WERI-Rb-1 (cell line): ENCODE data around the gene SLC6A8.
"Not testable (repeated sequence)": the region's sequence is repeated elsewhere in the genome, so short reads cannot be mapped to it uniquely, and the experiment has no call there.

Experiments used
- DNase-seq: peaks from one replicate; pipeline ENCODE4 v3.0.0-alpha.2; 2020
- H3K27ac ChIP-seq: fragments of 250-450 bp; sonication (Bioruptor Pico); 2 replicates; pipeline ENCODE4 v1.5.1; 2020; ENCODE audit warnings: mild to moderate bottlenecking, moderate library complexity
- H3K27me3 ChIP-seq: fragments of 250-450 bp; sonication (Bioruptor Pico); 2 replicates; pipeline ENCODE4 v1.5.1; 2021; ENCODE audit warnings: mild to moderate bottlenecking, low read depth, moderate library complexity; ENCODE audit not compliant: insufficient read depth, severe bottlenecking
- H3K36me3 ChIP-seq: fragments of 250-450 bp; sonication (Bioruptor Pico); 2 replicates; pipeline ENCODE4 v1.5.1; 2020; ENCODE audit warnings: mild to moderate bottlenecking, moderate library complexity
- H3K4me3 ChIP-seq: 2 replicates; pipeline ENCODE4 v1.5.1; 2011; ENCODE audit warnings: low read depth, mild to moderate bottlenecking, control low read depth, low read length
- H3K9me3 ChIP-seq: fragments of 250-450 bp; sonication (Bioruptor Pico); 2 replicates; pipeline ENCODE4 v1.5.1; 2021; ENCODE audit warnings: mild to moderate bottlenecking, moderate library complexity; ENCODE audit not compliant: severe bottlenecking
- TF ChIP-seq, protein P1 (sequence below): IDR thresholded peaks from 2 replicates; pipeline ENCODE4 v1.5.1; 2011; ENCODE audit warnings: low read depth, mild to moderate bottlenecking, control low read depth, inconsistent platforms, low read length

SLC6A8 gene

DNA sequence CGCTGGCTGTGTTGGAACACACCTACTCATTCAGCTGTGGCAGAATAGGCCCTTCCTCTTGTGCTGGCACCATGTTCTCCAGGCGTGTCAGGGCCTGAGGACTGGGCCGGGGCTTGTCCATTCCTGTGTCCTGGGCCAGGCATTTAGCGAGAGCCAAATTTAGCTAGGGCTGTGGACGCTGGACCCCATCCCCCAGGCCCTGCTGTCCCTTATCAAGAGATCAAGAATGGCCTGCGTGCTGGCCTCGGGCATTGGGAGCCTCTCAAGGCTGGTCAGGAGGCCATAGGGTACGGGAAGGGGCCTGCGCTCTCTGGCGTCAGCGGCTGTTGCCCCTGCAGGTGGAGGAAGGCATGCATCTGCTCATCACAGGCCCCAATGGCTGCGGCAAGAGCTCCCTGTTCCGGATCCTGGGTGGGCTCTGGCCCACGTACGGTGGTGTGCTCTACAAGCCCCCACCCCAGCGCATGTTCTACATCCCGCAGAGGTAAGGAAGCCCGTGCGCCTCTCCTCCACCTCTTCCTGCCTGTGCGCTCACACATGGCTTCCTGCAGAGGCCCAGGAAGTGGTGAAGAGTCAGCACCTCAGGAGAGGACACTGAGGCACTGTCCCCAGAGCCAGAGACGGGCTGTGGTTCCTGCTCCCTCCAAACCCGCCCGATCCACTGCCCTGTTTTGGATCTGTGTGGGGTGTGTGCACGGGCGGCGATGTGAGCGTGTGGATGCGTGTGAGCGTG, 52.2 kb downstream of the SLC6A8 start:
- DNase-seq, result no peak
- TF ChIP-seq, protein P1, sequence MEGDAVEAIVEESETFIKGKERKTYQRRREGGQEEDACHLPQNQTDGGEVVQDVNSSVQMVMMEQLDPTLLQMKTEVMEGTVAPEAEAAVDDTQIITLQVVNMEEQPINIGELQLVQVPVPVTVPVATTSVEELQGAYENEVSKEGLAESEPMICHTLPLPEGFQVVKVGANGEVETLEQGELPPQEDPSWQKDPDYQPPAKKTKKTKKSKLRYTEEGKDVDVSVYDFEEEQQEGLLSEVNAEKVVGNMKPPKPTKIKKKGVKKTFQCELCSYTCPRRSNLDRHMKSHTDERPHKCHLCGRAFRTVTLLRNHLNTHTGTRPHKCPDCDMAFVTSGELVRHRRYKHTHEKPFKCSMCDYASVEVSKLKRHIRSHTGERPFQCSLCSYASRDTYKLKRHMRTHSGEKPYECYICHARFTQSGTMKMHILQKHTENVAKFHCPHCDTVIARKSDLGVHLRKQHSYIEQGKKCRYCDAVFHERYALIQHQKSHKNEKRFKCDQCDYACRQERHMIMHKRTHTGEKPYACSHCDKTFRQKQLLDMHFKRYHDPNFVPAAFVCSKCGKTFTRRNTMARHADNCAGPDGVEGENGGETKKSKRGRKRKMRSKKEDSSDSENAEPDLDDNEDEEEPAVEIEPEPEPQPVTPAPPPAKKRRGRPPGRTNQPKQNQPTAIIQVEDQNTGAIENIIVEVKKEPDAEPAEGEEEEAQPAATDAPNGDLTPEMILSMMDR, result no peak
- no peak overlapping the region for H3K4me3 ChIP-seq
- H3K27ac ChIP-seq, result no peak overlapping the region
- peaks cover 5% of the 10 kb centered on the region for H3K27me3 ChIP-seq
- no peaks in the 10 kb centered on the region for H3K9me3 ChIP-seq
- H3K36me3 ChIP-seq, result peaks cover 10% of the 10 kb centered on the region

DNA sequence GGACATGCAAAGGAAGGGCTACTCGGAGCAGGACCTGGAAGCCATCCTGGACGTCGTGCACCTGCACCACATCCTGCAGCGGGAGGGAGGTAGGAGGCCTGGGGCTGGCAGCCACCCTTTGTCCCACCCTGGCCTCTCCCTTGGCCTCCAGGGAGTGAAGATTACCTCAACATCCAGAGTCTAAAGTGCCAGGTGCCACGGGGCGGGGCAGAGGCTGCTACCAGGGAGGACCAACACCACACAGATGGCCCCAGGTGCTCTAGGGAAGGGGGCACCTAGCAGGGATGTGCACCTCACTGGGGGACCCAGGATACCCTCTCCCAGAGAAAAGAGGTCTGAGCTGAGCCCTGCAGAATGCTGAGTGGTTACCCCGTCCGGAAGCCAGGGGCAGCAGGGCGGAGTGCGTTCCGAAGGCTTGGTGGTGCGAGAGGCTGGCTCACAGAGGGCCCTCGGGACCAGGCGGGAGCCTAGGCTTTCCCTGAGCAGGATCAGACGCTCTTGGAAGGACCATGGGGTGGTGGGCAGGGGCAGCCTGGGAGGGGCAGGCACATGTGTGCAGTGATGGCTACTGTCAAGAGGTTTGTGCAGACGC, 53.0 kb downstream of the SLC6A8 start:
- TF ChIP-seq, protein P1, result no peak
- H3K27me3 ChIP-seq, result peaks cover 5% of the 10 kb centered on the region
- no peak for DNase-seq
- H3K4me3 ChIP-seq, result no peak overlapping the region
- H3K9me3 ChIP-seq, result no peaks in the 10 kb centered on the region
- no peak overlapping the region for H3K27ac ChIP-seq
- peaks cover 10% of the 10 kb centered on the region for H3K36me3 ChIP-seq

DNA sequence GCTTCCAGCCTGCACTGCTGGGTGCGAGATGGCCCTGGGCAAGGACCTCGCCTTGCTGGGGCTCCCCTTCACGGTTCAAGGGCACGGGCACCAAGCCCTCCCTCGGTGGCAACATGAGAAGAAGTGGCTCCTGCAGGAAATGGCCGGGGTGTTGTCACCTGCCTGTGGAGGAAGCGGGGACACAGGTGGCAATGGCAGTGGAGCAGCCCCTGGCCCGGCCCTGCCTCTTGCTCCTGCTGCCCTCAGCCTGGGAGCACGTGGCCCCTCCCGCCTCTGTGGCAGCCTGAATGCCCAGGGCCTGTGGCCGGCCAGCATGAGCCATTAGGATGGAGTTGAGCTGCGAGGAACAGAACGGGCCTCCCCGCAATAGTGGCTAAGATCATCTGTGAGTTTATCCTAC, 53.7 kb downstream of the SLC6A8 start:
- Histone ChIP-seq H3K9me3 (no peaks in the 10 kb centered on the region), H3K27me3 (peaks cover 5% of the 10 kb centered on the region), H3K36me3 (peaks cover 10% of the 10 kb centered on the region), H3K27ac (no peak overlapping the region), H3K4me3 (no peak overlapping the region)
- TF ChIP-seq, protein P1, result no peak
- no peak for DNase-seq

DNA sequence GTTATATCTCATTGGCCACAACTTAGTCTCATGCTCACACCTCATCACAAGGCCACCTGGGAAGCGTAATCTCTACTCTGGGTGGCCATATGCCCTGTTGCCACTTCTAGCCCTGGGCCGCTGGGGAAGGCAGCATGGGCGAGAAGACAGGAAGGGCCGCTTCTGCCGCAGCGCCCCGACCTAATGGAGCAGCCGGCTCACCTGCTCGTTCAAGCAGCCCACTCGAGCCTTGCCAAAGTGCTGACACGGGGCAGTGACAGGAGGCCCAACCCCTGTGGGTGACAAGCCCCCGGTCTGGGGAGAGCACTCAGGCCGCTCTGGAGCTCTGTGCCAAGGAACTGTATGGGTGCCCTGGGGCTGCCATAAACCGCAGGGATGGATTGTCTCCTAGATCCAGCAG, 54.4 kb downstream of the SLC6A8 start:
- H3K4me3 ChIP-seq, H3K9me3 ChIP-seq, DNase-seq, H3K27ac ChIP-seq, H3K36me3 ChIP-seq, H3K27me3 ChIP-seq: not testable (repeated sequence)

DNA sequence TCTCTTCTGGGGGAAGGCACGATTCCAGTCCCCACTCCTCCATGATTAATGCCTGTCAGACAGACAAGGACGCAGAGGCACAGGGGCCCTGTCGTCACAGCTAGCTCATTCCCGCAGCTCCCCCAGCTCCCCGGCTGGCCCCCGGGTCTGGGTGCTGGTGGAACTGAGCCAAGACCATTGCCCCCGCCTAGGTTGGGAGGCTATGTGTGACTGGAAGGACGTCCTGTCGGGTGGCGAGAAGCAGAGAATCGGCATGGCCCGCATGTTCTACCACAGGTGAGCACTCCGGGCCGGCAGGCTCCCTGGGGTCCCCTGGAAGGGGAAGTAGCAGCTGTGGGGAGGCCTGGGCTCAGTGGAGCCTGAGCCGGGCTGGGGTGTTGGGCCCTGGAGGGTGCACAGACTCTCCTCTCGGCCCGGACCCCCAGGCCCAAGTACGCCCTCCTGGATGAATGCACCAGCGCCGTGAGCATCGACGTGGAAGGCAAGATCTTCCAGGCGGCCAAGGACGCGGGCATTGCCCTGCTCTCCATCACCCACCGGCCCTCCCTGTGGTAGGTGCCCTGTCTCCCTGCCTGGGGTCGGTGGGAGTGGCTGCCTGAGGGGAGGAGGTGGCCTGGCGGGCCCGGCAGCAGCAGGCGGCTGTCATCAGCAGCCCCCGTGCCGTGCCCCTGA, 55.2 kb downstream of the SLC6A8 start:
- not testable (repeated sequence) for DNase-seq, H3K9me3 ChIP-seq, H3K4me3 ChIP-seq, H3K27ac ChIP-seq, H3K36me3 ChIP-seq, H3K27me3 ChIP-seq

DNA sequence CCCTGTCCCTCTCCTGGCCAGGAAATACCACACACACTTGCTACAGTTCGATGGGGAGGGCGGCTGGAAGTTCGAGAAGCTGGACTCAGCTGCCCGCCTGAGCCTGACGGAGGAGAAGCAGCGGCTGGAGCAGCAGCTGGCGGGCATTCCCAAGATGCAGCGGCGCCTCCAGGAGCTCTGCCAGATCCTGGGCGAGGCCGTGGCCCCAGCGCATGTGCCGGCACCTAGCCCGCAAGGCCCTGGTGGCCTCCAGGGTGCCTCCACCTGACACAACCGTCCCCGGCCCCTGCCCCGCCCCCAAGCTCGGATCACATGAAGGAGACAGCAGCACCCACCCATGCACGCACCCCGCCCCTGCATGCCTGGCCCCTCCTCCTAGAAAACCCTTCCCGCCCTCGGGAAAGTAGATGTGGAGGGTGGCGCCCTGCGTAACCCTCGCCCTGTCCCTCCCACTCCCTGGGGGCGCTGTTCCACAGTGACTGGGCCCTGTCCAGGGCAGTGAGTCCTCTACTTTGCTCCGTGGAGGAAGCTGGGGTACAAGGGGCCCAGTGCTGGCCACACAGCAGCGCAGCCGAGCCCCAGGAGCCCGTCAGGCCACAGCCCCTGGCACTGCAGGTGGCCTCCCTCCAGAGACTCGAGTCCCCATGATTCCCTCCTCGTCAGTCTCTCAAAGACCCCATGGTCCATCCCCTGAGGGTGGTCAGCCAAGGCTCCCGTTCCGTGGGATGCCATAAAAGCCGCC, 55.9 kb downstream of the SLC6A8 start:
- H3K9me3 ChIP-seq, H3K36me3 ChIP-seq, H3K4me3 ChIP-seq, H3K27me3 ChIP-seq: not testable (repeated sequence)
- TF ChIP-seq, protein P1, result peak; percentile 13; the same call in 1 of the 2 replicates
- H3K27ac ChIP-seq, result peak overlapping the region; percentile 24; the same call in 1 of the 2 replicates
- peak; percentile 84 for DNase-seq
